Measurements from ENCODE around the gene LYRM1.

The LYRM1 gene

GRCh38 chr16:20871941-20872815, 28.4 kb upstream of the LYRM1 start:
- no peak for DNase-seq (ENCODE audit: low spot score)

GRCh38 chr16:20873331-20873730, 27.2 kb upstream of the LYRM1 start:
- DNase-seq (ENCODE audit: low spot score) = no peak

GRCh38 chr16:20874088-20874581, 26.4 kb upstream of the LYRM1 start:
- DNase-seq (ENCODE audit: low spot score) = no peak

GRCh38 chr16:20875355-20875650, 25.3 kb upstream of the LYRM1 start:
- no peak for DNase-seq (ENCODE audit: low spot score)

GRCh38 chr16:20878682-20879147, 21.9 kb upstream of the LYRM1 start:
- no peak for DNase-seq (ENCODE audit: low spot score)

GRCh38 chr16:20879175-20880040, 21.2 kb upstream of the LYRM1 start:
- peak; percentile 56 for DNase-seq (ENCODE audit: low spot score)

- DNase-seq (ENCODE audit: low spot score) = no peak
Observed at GRCh38 chr16:20880867-20881502, 19.6 kb upstream of the LYRM1 start.

GRCh38 chr16:20881503-20881878, 19.1 kb upstream of the LYRM1 start:
- no peak for DNase-seq (ENCODE audit: low spot score)

- no peak for DNase-seq (ENCODE audit: low spot score)
Observed at GRCh38 chr16:20883554-20884239, 16.9 kb upstream of the LYRM1 start.

GRCh38 chr16:20884240-20884556, 16.4 kb upstream of the LYRM1 start:
- peak; percentile 26 for DNase-seq (ENCODE audit: low spot score)

- DNase-seq (ENCODE audit: low spot score) = no peak
Observed at GRCh38 chr16:20886320-20886719, 14.3 kb upstream of the LYRM1 start.

- DNase-seq (ENCODE audit: low spot score) = no peak
Observed at GRCh38 chr16:20887207-20887606, 13.4 kb upstream of the LYRM1 start.

GRCh38 chr16:20889625-20890275, 10.8 kb upstream of the LYRM1 start:
- no peak for DNase-seq (ENCODE audit: low spot score)

- no peak for DNase-seq (ENCODE audit: low spot score)
Observed at GRCh38 chr16:20894388-20894787, 6.2 kb upstream of the LYRM1 start.

- peak; percentile 40 for DNase-seq (ENCODE audit: low spot score)
Observed at GRCh38 chr16:20897253-20897897, 3.2 kb upstream of the LYRM1 start.

- DNase-seq (ENCODE audit: low spot score) = no peak
Observed at GRCh38 chr16:20897922-20898321, 2.6 kb upstream of the LYRM1 start.

- DNase-seq (ENCODE audit: low spot score) = peak; percentile 75
Observed at GRCh38 chr16:20899071-20899470, 1.5 kb upstream of the LYRM1 start.

GRCh38 chr16:20899477-20900298, 883 bp upstream of the LYRM1 start:
- DNase-seq (ENCODE audit: low spot score) = peak; percentile 42

GRCh38 chr16:20901068-20901435, 481 bp downstream of the LYRM1 start:
- DNase-seq (ENCODE audit: low spot score) = no peak

- DNase-seq (ENCODE audit: low spot score) = peak; percentile 42
Observed at GRCh38 chr16:20901436-20902112, 1.0 kb downstream of the LYRM1 start.
